ENCODE results near the gene KRTAP10-3. TPM values are rescaled to one million over a fixed set of nuclear protein-coding genes. Genes with fewer than 3 reads are reported as not detected.

Gene KRTAP10-3
- total RNA-seq, 3 donors from 2014 or later, result not detected

DNA sequence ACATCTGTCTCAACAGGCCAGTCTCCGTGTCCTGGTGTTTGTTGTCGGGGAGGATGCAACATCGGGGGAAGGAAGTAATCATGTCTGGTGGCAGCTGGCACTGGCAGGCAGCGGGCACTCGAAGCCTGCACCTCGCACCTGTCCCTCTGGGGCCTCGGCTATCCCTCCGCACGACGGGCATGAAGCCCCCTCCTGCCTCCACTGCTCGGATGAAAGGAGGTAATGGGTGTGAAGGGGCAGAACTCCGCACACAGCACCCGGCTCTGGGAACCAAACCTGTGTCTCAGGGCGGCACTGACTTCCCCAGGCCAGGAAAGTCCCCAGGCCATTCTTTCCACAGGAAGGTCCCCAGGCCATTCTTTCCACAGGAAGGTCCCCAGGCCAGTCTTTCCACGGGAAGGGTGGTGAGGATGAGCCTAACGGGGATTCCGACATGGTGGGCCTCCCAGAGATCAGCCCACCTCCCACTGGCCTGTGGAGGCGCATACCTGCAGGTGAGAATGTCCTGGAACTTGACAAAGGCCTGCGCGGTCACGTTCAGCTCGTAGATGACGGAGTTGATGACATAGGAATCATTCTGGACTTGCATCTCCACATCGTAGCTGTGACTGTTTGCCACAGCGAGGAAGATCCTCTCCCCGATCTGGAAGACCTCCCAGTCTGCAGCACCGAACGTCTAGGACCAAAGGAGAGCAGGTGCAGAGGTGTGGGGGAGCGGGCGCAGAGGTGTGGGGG, 49.7 kb downstream of the KRTAP10-3 start:
- Histone ChIP-seq H3K4me1 (no peaks in the 10 kb centered on the region), H3K9me3 (no peaks in the 10 kb centered on the region), H3K36me3 (no peaks in the 10 kb centered on the region), H3K4me3 (no peak overlapping the region), H3K27ac (no peak overlapping the region), H3K27me3 (peaks cover 4 to 24% of the 10 kb centered on the region in 2 donors)
- TF ChIP-seq POLR2AphosphoS5 (IDR thresholded peaks at IDR 0.05), result no peak
- TF ChIP-seq POLR2A (IDR thresholded peaks at IDR 0.05), result no peak
- TF ChIP-seq, protein P1, sequence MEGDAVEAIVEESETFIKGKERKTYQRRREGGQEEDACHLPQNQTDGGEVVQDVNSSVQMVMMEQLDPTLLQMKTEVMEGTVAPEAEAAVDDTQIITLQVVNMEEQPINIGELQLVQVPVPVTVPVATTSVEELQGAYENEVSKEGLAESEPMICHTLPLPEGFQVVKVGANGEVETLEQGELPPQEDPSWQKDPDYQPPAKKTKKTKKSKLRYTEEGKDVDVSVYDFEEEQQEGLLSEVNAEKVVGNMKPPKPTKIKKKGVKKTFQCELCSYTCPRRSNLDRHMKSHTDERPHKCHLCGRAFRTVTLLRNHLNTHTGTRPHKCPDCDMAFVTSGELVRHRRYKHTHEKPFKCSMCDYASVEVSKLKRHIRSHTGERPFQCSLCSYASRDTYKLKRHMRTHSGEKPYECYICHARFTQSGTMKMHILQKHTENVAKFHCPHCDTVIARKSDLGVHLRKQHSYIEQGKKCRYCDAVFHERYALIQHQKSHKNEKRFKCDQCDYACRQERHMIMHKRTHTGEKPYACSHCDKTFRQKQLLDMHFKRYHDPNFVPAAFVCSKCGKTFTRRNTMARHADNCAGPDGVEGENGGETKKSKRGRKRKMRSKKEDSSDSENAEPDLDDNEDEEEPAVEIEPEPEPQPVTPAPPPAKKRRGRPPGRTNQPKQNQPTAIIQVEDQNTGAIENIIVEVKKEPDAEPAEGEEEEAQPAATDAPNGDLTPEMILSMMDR (IDR thresholded peaks at IDR 0.05), result no peak
- DNase-seq (ENCODE audit: low spot score in 2 of 2), result no peak
- intact Hi-C loops (cut with DNase I; ENCODE audit: low total_unique reads), result no loop called here

GRCh38 chr21:44508426-44508710, 50.2 kb downstream of the KRTAP10-3 start:
- no peak for DNase-seq (ENCODE audit: low spot score in 2 of 2)
- Histone ChIP-seq H3K4me1 (no peaks in the 10 kb centered on the region), H3K27ac (no peak overlapping the region), H3K27me3 (peaks cover 4 to 24% of the 10 kb centered on the region in 2 donors), H3K36me3 (no peaks in the 10 kb centered on the region), H3K9me3 (no peaks in the 10 kb centered on the region), H3K4me3 (no peak overlapping the region)
- TF ChIP-seq POLR2AphosphoS5 (IDR thresholded peaks at IDR 0.05) (no peak), POLR2A (IDR thresholded peaks at IDR 0.05) (no peak)
- TF ChIP-seq, protein P1 (IDR thresholded peaks at IDR 0.05), result no peak
- intact Hi-C loops (cut with DNase I; ENCODE audit: low total_unique reads), result no loop called here

Other genes with a start within 250 kb of the KRTAP10-3 start
- gene CFAP410, start 219.4 kb downstream of the KRTAP10-3 start, total RNA-seq, result 10 to 100 TPM; 22.2 to 31.1 (median 27.8) TPM
- 1 to 10 TPM; 4.3 to 7.9 (median 7.2) TPM for gene TRPM2, start 205.2 kb downstream of the KRTAP10-3 start, total RNA-seq
- gene LRRC3, start 103.3 kb downstream of the KRTAP10-3 start, total RNA-seq, result 1 to 10 TPM; 1.6 to 6.4 (median 2.0) TPM
- not detected for gene KRTAP10-1, start 18.6 kb downstream of the KRTAP10-3 start, total RNA-seq
- not detected for gene KRTAP10-2, start 7.3 kb downstream of the KRTAP10-3 start, total RNA-seq
- gene KRTAP10-4, start 14.9 kb upstream of the KRTAP10-3 start, total RNA-seq, result not detected
- not detected for gene KRTAP10-5, start 21.8 kb upstream of the KRTAP10-3 start, total RNA-seq
- not detected for gene KRTAP10-6, start 33.7 kb upstream of the KRTAP10-3 start, total RNA-seq
- gene KRTAP10-7, start 41.8 kb upstream of the KRTAP10-3 start, total RNA-seq, result not detected
- not detected for gene KRTAP10-8, start 53.3 kb upstream of the KRTAP10-3 start, total RNA-seq
- gene KRTAP10-9, start 68.3 kb upstream of the KRTAP10-3 start, total RNA-seq, result not detected
- gene KRTAP10-10, start 78.6 kb upstream of the KRTAP10-3 start, total RNA-seq, result not detected
- not detected for gene KRTAP10-11, start 87.6 kb upstream of the KRTAP10-3 start, total RNA-seq
- gene KRTAP12-4, start 95.9 kb upstream of the KRTAP10-3 start, total RNA-seq, result not detected
- gene KRTAP12-3, start 99.1 kb upstream of the KRTAP10-3 start, total RNA-seq, result not detected
- not detected for gene KRTAP12-2, start 108.1 kb upstream of the KRTAP10-3 start, total RNA-seq
- not detected for gene KRTAP12-1, start 123.4 kb upstream of the KRTAP10-3 start, total RNA-seq
- gene KRTAP10-12, start 138.4 kb upstream of the KRTAP10-3 start, total RNA-seq, result not detected
- gene TSPEAR, start 152.8 kb upstream of the KRTAP10-3 start, total RNA-seq, result under 1 TPM in 1 of 3 donors, not detected in 2; 0.15 TPM
- gene UBE2G2, start 243.0 kb upstream of the KRTAP10-3 start, total RNA-seq, result 100 to 1,000 TPM in 1 of 3 donors, 10 to 100 TPM in 2; 84.8 to 128 (median 99.2) TPM

Measured in breast epithelium (tissue), 4 donors.